Endothelial cell of umbilical vein (primary cell): ENCODE measurements around the gene PNMA6F. TPM values are rescaled to one million over a fixed set of nuclear protein-coding genes. Genes with fewer than 3 reads are reported as not detected.

Experiments used
- BruUV-seq: library from RNA; stranded (reverse); fragments of 400-500 nt; replicated peaks from 2 replicates; lab custom pipeline; 2021; lab: Mats Ljungman, UMichigan
- CTCF ChIA-PET: fragments of 300-600, 350-600 bp; sonication (Branson Sonifier 250); formaldehyde crosslinking; loops from one replicate; lab custom pipeline; 2021; ENCODE audit warnings: antibody characterized with exemption, inconsistent platforms; lab: Charles Lee
- POLR2A ChIA-PET: fragments of 300-600, 350-600 bp; sonication (Branson Sonifier 250); formaldehyde crosslinking; loops from one replicate; lab custom pipeline; 2021; ENCODE audit warnings: antibody characterized with exemption, inconsistent platforms; lab: Charles Lee
- DNase-seq: peaks from one replicate; pipeline ENCODE4 v3.0.0-alpha.2; 2011; ENCODE audit warnings: low read depth, low spot score
- FAIRE-seq: peaks from 2 replicates; lab custom pipeline; 2011; peaks lifted over from hg19 to GRCh38; lab: Jason Lieb, UNC
- H2AFZ ChIP-seq: 2 replicates; pipeline ENCODE4 v1.6.0; 2012; ENCODE audit warnings: low read depth, low read length, control low read depth, inconsistent platforms
- H3K27ac ChIP-seq: 2 replicates; pipeline ENCODE4 v1.5.1; 2011; ENCODE audit warnings: low read depth, mild to moderate bottlenecking, control low read depth, low read length, moderate library complexity; ENCODE audit not compliant: insufficient read depth
- H3K27me3 ChIP-seq, 2 experiments: 2 replicates each; pipeline versions ENCODE4 v1.6.0 to v1.6.1; 2011; ENCODE audit warnings: low read length in 2 of 2, mixed read lengths in 1 of 2; ENCODE audit not compliant: control insufficient read depth in 2 of 2, insufficient read depth in 2 of 2
- H3K36me3 ChIP-seq, 2 experiments: 2 replicates in 1 of 2; 3 replicates in 1 of 2; pipeline ENCODE4 v1.5.1; 2011; ENCODE audit warnings: low read length in 2 of 2, mild to moderate bottlenecking in 1 of 2, moderate library complexity in 1 of 2; ENCODE audit not compliant: control insufficient read depth in 2 of 2, insufficient read depth in 2 of 2; ENCODE audit errors: extremely low read depth in 1 of 2
- H3K4me1 ChIP-seq: 3 replicates; pipeline ENCODE4 v1.5.1; 2011; ENCODE audit warnings: mild to moderate bottlenecking, low read length; ENCODE audit not compliant: control insufficient read depth, insufficient read depth; ENCODE audit errors: extremely low read depth
- H3K4me2 ChIP-seq: 2 replicates; pipeline ENCODE4 v1.6.1; 2011; ENCODE audit warnings: low read length, control low read depth, mixed read lengths; ENCODE audit not compliant: insufficient read depth
- H3K4me3 ChIP-seq, 3 experiments: fragments of 200-600 bp in 1 of 3; sonication (generic), shearing (Covaris generic) in 1 of 3; replicated peaks in 1 of 3; 2 replicates each; pipeline ENCODE4 v1.5.1; 2011 to 2016; ENCODE audit warnings: control low read depth in 3 of 3, low read length in 3 of 3, mild to moderate bottlenecking in 2 of 3, inconsistent platforms in 1 of 3, low read depth in 1 of 3, moderate library complexity in 1 of 3; ENCODE audit not compliant: insufficient read depth in 1 of 3
- H3K79me2 ChIP-seq: 2 replicates; pipeline ENCODE4 v1.6.0; 2012; ENCODE audit warnings: low read length, inconsistent platforms; ENCODE audit not compliant: control insufficient read depth, insufficient read depth
- H3K9ac ChIP-seq: replicated peaks from 2 replicates; pipeline ENCODE3; 2011; ENCODE audit warnings: low read length, control low read depth; ENCODE audit not compliant: insufficient read depth; ENCODE audit errors: extremely low read depth
- H3K9me1 ChIP-seq: replicated peaks from 3 replicates; pipeline ENCODE4 v1.6.0; 2011; ENCODE audit warnings: mild to moderate bottlenecking, low read length; ENCODE audit not compliant: control insufficient read depth, insufficient read depth; ENCODE audit errors: extremely low read depth
- H3K9me3 ChIP-seq: replicated peaks from 2 replicates; pipeline ENCODE4 v1.5.1; 2012; ENCODE audit warnings: low read length, inconsistent platforms; ENCODE audit not compliant: control insufficient read depth, insufficient read depth
- H4K20me1 ChIP-seq: replicated peaks from 2 replicates; pipeline ENCODE3; 2011; ENCODE audit warnings: mild to moderate bottlenecking, low read length; ENCODE audit not compliant: control insufficient read depth, insufficient read depth; ENCODE audit errors: extremely low read depth
- EZH2 ChIP-seq: IDR thresholded peaks from 2 replicates; pipeline ENCODE4 v1.6.1; 2012; ENCODE audit warnings: borderline replicate concordance, low read depth, mild to moderate bottlenecking, moderate library complexity, low read length, inconsistent platforms; ENCODE audit not compliant: severe bottlenecking
- FOS ChIP-seq: IDR thresholded peaks from 2 replicates; pipeline ENCODE4 v1.6.1; 2011; ENCODE audit warnings: mild to moderate bottlenecking, low read length, moderate library complexity, borderline replicate concordance; ENCODE audit not compliant: insufficient read depth
- GATA2 ChIP-seq: IDR thresholded peaks from 2 replicates; pipeline ENCODE4 v1.7.0; 2011; ENCODE audit warnings: low read depth, mild to moderate bottlenecking, moderate library complexity, mixed read lengths, low read length; ENCODE audit not compliant: insufficient read length, insufficient read depth
- JUN ChIP-seq: IDR thresholded peaks from 2 replicates; pipeline ENCODE4 v1.6.1; 2011; ENCODE audit warnings: borderline replicate concordance, low read depth; ENCODE audit not compliant: insufficient read length, insufficient read depth
- MYC ChIP-seq: IDR thresholded peaks from one replicate; pipeline ENCODE4 v1.6.1; 2011; ENCODE audit warnings: mild to moderate bottlenecking, low read depth, low read length
- POLR2A ChIP-seq: IDR thresholded peaks from 2 replicates; pipeline ENCODE4 v1.6.1; 2012; ENCODE audit warnings: low read depth, mild to moderate bottlenecking, control low read depth, low read length
- POLR2AphosphoS5 ChIP-seq: IDR thresholded peaks from 2 replicates; pipeline ENCODE4 v1.6.1; 2012; ENCODE audit warnings: low read depth, mild to moderate bottlenecking, control low read depth, low read length, moderate library complexity; ENCODE audit not compliant: insufficient read depth
- dilution Hi-C: fragments of 300-500 bp; cut with MboI; formaldehyde crosslinking; loops from one replicate; pipeline ENCODE4 v1.15.0; 2019; ENCODE audit warnings: low sequenced_read_pairs; ENCODE audit not compliant: extremely low pct_ligation_motif_present
- intact Hi-C: fragments of 100-400 bp; cut with micrococcal nuclease; formaldehyde crosslinking; loops from one replicate; pipeline ENCODE4 v1.10.0; 2022
- polyA plus RNA-seq, 4 experiments: library from polyadenylated mRNA; depleted of rRNA in 3 of 4; stranded (reverse) in 3 of 4; unstranded in 1 of 4; fragments of >200 nt; gene quantifications; 2 replicates each; pipeline versions ENCODE4 v1.2.1 to v1.2.3, GENCODE V29; 2011 to 2012; ENCODE audit warnings: missing spikeins in 1 of 4
- total RNA-seq: library from RNA; stranded (reverse); gene quantifications from 2 replicates; pipeline ENCODE4 v1.2.3, GENCODE V29; 2021
- TF ChIP-seq, protein P1 (sequence below): IDR thresholded peaks from 2 replicates; pipeline ENCODE4 v1.6.1; 2011; ENCODE audit not compliant: insufficient read depth, insufficient read length
- TF ChIP-seq, protein P2 (sequence below), 2 donors: IDR thresholded peaks; 1 replicate in 1 of 2; 2 replicates in 1 of 2; pipeline ENCODE4 v1.5.1; 2011; ENCODE audit warnings: low read length in 2 of 2, mild to moderate bottlenecking in 2 of 2, moderate library complexity in 2 of 2, control low read depth in 1 of 2, inconsistent platforms in 1 of 2, low read depth in 1 of 2; ENCODE audit not compliant: insufficient read depth in 1 of 2; ENCODE audit errors: extremely low read depth in 1 of 2

The PNMA6F gene
- total and polyA plus RNA-seq, 2 donors (not counting 3 experiments of a cell fraction or from before 2014, with no cell fraction given), result not detected

DNA sequence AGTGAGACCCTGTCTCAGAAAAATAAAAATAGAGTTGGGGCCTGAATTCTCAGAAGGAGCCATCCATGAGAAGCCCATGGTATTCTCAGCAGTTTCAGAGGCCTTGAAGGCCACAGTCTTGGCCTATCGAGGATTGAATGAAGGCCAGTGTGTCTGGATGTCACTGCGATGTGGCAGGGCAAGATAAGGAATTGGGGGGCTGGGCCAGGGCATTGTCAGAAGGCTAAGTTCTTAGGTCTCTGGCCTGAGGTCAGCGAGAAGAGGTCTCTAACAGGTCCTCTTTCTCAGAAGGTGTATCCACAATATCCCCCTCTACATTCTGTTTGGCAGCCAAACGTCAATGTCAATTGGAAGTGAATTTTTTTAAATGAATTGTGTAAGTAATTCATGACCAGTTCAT is 18.1 kb upstream of the PNMA6F start:
- Histone ChIP-seq H4K20me1 (no peaks in the 10 kb centered on the region), H3K9ac (no peak overlapping the region), H3K9me1 (no peaks in the 10 kb centered on the region), H3K79me2 (peaks cover 12% of the 10 kb centered on the region), H3K27ac (no peak overlapping the region), H3K36me3 (peaks cover 0 to 1% of the 10 kb centered on the region in 2 experiments), H3K4me1 (no peaks in the 10 kb centered on the region), H2AFZ (no peak overlapping the region), H3K9me3 (no peaks in the 10 kb centered on the region), H3K27me3 (no peaks in the 10 kb centered on the region), H3K4me2 (no peak overlapping the region), H3K4me3 (no peak overlapping the region)
- CTCF ChIA-PET, result no interaction called here
- no TSS peak for BruUV-seq
- intact Hi-C loops (no loop called here), dilution Hi-C loops (no loop called here)
- FAIRE-seq (no peak), DNase-seq (no peak)
- POLR2A ChIA-PET, result no interaction called here
- TF ChIP-seq FOS, result no peak
- no peak for TF ChIP-seq EZH2
- no peak for TF ChIP-seq POLR2AphosphoS5
- no peak for TF ChIP-seq MYC
- no peak for TF ChIP-seq POLR2A
- TF ChIP-seq, protein P1, sequence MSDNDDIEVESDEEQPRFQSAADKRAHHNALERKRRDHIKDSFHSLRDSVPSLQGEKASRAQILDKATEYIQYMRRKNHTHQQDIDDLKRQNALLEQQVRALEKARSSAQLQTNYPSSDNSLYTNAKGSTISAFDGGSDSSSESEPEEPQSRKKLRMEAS, result no peak
- TF ChIP-seq JUN, result no peak
- TF ChIP-seq, protein P2, sequence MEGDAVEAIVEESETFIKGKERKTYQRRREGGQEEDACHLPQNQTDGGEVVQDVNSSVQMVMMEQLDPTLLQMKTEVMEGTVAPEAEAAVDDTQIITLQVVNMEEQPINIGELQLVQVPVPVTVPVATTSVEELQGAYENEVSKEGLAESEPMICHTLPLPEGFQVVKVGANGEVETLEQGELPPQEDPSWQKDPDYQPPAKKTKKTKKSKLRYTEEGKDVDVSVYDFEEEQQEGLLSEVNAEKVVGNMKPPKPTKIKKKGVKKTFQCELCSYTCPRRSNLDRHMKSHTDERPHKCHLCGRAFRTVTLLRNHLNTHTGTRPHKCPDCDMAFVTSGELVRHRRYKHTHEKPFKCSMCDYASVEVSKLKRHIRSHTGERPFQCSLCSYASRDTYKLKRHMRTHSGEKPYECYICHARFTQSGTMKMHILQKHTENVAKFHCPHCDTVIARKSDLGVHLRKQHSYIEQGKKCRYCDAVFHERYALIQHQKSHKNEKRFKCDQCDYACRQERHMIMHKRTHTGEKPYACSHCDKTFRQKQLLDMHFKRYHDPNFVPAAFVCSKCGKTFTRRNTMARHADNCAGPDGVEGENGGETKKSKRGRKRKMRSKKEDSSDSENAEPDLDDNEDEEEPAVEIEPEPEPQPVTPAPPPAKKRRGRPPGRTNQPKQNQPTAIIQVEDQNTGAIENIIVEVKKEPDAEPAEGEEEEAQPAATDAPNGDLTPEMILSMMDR (IDR thresholded peaks at IDR 0.05; ENCODE audit: extremely low read depth in 1 of 2, insufficient read depth in 1 of 2, low read depth in 1 of 2, low read length in 2 of 2), result no peak
- no peak for TF ChIP-seq GATA2
